GM12874 (cell line): Measurements from ENCODE around the gene ERBB4.

Experiments used
- CTCF ChIP-seq: IDR thresholded peaks from 2 replicates; pipeline ENCODE4 v1.5.1; 2011; ENCODE audit warnings: low read depth, mild to moderate bottlenecking, control low read depth, low read length, moderate library complexity; ENCODE audit not compliant: insufficient read depth

ERBB4 gene

GRCh38 chr2:211800001-211800400 lies 738.6 kb downstream of the ERBB4 start:
- no peak for TF ChIP-seq CTCF

DNA sequence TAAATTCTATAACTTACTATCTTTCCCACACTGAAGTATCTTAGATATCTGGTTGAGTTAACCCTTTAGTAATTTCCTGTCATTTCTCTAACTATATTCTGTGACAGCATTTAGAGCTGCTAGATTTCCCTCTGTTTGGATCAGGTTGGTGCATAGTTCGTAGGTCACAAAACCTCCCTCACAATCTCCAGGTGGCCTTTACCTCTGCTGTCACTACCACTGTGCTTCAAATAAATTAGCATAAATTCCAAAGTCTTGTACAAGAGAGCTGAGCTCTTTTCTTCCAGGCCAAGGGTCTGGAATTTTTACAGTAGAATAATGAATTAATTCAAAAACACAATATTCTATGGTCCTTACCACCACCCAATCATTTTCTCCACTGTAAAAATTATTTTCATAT lies 739.7 kb downstream of the ERBB4 start:
- no peak for TF ChIP-seq CTCF

DNA sequence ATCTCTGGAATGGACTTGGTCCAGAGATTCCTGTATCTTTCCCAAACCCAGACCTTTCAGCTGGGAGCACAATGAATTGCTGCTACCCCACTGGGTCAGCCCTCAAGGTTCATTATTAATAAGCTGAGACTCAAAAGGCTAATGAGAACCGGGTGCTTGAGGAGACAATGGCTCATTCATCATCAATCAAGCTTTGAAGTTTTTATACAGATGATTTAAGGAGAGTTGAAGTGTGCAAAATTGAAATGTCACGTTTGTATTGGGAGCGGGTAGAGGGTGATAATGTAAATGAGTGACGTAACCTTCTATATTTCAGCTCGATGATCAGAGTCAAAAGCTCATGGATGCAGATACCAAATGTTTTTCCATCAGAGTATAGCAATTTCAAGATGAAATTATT lies 744.9 kb downstream of the ERBB4 start:
- TF ChIP-seq CTCF = no peak

- TF ChIP-seq CTCF = no peak
Observed at GRCh38 chr2:211789982-211790381, 748.6 kb downstream of the ERBB4 start.

DNA sequence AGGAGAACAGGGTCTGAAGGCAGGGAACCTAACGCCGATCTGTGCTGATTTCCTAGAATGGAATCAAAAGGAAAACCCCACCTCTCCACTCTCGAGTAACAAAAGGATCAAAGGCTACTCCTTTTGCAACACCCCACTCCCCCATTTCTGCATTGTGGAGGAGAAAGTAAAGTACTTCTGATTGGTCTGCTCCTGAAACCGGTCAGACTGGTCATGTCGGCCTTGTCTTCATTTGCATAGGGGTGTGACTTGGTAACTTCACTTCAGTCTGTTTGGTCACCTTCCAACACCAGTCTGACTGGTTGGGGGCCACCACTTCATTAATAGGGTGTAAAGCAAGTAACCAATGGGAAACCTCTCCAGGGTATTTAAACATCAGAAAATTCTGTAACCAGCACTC lies 771.9 kb downstream of the ERBB4 start:
- no peak for TF ChIP-seq CTCF

DNA sequence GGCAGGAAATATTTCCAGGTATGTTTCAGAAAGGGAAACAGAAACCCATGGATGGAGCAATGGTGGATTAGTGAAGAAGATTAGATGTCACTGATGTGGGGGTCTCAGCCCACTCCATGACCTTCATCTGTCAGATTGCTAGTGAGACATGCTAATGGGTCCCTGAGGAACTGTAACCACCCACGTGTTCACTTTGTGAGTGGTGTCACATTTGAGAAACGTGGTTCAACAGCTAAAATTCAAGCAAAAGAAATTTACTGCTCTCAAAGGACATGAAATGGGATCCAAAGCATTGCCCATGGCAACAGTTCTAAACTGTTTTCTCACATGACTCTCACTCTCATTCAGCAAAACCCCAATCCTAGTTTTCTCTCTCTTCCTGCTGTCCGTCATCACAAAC lies 776.1 kb downstream of the ERBB4 start:
- TF ChIP-seq CTCF = no peak

DNA sequence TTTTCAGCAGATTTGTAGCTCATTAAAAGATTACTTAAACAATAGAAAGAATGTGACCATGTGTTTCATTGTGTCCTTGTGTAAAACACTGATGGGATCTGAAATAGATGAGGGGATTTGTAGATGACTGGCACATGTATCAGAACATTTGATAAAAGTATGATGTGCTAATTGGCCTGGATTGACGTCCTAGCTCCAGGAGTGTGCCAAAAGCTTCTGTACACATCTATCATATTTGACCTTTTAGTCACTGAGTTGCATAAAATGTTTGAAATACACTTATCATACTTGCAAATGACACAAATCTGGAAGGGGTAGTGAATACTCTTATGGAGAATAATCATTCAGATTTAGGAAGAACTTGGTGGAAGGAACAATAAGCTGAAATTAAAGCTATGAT lies 778.5 kb downstream of the ERBB4 start:
- no peak for TF ChIP-seq CTCF

DNA sequence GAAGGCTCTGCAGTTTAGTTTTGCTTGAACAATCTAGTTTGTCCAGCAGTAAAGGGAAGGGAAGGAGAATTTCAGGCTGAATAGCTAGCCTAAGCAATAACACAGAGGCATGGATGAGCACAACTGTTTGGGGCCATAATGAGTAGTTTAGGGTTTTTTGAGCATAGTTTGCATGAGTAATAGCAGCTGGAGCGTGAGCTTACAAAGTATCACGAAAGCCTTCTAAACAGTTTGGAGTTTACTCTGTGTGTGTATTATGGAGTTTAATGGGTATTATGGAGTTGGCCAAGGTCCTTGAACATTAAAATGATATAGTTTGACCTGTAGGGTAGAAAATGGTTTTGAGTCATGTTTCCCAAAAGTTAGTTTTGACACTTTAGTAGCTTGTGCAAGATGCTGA lies 782.3 kb downstream of the ERBB4 start:
- no peak for TF ChIP-seq CTCF
